ENCODE data around the gene SMS.

The SMS gene

DNA sequence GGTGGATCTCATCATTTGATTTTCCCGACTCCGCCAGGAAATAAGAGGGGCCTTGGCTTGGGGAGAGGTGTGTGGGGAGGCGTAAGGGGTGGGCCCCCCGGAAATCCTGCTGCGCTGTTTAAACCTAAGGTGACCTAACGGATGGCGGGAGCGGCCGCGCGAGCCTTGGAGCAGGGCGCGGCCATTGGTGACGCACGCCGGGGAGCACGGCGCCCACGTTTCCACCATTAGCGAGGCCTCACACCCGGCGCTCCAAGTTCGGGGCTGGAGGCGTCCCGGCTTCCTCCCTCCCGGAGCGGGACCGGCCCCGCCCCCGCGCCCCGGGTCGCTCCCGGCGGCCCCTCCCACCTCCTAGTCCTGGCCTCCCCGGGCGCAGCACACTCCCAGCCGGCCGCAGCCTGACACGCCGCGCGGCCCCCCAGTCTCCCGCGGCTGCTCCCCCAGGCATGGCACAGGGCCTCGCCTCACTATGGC, at the start of gene SMS:
SMS (plus strand) TSS at position 354 of the 474 bp plus-strand sequence; CDS start at position 470, 116 bp downstream.
- in situ Hi-C loops (cut with MboI; ENCODE audit: low sequenced_read_pairs), result no loop called here

DNA sequence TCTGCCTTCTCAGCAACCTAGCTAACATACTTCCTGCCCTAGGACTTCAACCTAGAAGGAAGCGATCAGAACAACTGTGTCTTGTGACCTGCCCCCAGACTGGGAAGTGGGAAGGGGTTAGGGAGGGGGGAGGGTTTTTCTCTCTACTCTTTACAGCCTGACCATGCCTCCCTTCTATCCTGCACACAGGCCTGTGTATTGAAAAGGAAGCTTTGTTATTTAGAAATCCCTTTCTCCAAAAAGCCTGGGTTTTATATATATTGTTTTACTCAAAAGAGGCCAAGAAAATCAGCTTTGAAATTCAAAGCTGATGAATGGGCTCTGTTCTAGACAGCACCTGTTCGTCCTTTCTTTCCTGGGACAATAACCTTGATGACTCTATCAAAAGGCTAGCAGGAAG, 35.2 kb upstream of the SMS start:
- in situ Hi-C loops (cut with MboI; ENCODE audit: low sequenced_read_pairs), result no loop called here

DNA sequence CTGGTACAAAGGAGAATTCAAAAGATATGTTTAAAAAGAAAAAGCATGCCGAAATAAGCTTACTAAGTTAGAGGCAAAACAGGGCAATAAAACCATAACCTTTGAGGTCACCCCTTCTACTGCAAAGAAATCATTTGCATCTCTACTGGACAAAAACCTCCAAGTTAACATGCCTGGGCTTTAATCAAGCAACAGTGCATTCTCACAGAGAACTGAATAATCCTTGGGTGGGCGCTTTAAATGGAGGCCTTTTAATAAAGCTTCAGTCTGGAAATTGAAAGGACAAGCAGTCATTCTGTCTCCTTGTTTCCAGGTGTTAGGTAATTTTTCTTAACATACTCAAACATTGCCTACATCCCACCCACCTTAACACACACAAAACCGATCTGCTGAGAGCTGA, 34.6 kb upstream of the SMS start:
- in situ Hi-C loops (cut with MboI; ENCODE audit: low sequenced_read_pairs), result no loop called here

GRCh38 chrX:21907260-21907659, 33.2 kb upstream of the SMS start:
- in situ Hi-C loops (cut with MboI; ENCODE audit: low sequenced_read_pairs), result no loop called here

DNA sequence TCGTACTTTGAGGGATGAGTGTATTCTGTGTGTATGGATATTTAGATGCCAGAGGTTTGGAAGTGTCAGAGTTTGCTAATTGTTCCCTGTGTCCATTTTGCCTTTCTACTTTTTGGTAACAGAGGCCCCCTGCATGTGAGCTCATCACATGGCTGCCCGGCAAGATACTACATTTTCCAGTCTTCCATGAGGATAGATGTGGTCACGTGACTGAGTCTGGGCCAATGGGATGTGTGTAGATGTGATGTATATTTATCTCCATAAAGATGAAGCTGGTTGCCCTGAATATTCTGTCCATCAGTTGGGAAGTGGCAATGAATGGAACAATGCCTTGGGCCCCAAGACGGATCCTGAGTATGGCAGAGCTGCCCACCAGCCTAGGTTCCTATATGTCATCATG, 29.0 kb upstream of the SMS start:
- in situ Hi-C loops (cut with MboI; ENCODE audit: low sequenced_read_pairs), result no loop called here

- in situ Hi-C loops (cut with MboI; ENCODE audit: low sequenced_read_pairs), result no loop called here
Measured at GRCh38 chrX:21912220-21912619, 28.3 kb upstream of the SMS start.

DNA sequence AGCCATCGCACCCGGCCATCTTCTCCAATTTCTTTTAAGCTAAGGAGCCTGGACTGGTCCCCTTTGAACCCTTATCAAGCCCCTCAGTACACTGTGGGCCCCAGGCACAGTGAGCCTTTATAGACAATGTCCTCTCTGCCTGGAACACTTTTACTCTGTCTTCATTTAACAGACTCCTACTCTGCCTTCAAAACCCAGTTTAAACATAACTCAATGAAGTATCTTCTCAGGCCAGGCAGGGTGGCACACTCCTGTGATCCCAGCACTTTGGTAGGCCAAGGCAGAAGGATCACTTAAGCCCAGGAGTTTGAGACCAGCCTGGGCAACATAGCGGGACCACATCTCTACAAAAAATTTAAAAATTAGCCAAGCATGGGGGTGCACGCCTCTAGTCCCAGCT, 27.5 kb upstream of the SMS start:
- in situ Hi-C loops (cut with MboI; ENCODE audit: low sequenced_read_pairs), result no loop called here

GRCh38 chrX:21926116-21926515, 14.4 kb upstream of the SMS start:
- in situ Hi-C loops (cut with MboI; ENCODE audit: low sequenced_read_pairs), result no loop called here

DNA sequence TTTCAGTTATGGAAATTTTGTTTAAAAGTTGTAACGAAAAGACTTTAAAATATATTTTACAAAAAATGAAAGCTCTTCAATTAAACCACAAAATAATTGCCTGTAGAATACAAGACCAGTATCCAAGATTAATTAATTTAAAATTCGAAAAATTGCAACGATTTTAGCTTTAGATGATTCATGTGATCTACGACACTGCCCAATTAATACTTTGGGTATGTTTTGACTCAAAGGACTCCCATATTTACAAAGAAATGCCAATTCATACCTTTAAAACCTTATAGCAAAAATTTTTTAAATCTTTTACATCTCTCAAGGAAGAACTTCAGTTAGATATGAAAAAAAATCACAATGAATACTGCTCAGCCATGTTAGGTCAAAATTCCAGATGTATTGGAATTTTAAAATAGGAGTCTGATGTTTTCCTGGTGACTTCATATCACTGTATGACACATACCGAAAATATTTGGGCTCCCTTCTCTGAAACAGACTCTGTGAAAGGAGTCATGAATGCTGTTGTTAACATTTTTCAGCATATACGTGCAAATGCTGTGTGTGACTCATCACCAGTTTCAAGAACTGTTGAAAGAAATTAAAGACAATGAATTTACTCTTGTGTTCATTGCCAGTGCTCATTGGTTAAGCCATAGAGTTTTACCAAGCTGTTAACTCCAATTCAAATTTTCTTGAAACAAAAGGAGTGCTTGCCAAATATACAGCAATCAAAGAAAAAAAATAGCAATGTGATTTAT, 13.8 kb upstream of the SMS start:
- in situ Hi-C loops (cut with MboI; ENCODE audit: low sequenced_read_pairs), result no loop called here

- in situ Hi-C loops (cut with MboI; ENCODE audit: low sequenced_read_pairs), result no loop called here
Measured at GRCh38 chrX:21929209-21929608, 11.3 kb upstream of the SMS start.

GRCh38 chrX:21930986-21931385, 9.5 kb upstream of the SMS start:
- in situ Hi-C loops (cut with MboI; ENCODE audit: low sequenced_read_pairs), result no loop called here

DNA sequence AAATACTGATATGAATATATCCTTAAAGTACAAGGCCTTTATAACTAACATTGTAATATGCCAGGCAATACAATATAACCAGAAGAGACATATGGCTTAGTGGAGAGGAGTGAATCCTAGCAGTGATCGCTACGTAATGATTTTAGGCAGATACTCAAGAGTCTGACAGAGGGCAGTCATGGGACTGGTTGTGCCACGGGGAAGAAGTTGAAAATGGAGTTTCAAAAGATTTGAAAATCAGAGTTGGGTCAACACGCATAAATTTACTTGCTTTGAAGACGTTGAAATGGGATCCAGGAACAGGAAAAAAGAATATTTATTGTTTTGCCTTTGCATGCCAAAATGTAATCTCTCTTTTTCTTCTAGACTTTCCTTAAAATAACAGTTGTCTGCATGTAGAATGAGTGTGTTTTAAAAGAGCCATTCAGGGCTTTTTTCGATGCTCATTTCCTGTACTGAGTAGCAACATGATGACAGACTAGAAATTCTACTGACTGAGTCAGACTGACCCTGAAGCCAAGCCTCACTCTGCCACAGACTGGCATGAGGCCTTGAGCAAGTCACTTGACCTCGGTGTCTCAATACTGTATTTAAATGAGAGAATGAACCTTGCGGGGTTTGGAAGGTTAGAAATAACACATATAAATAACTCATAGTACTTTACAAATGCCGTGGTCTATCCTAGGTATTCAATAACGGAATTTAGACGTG, 8.1 kb upstream of the SMS start:
- in situ Hi-C loops (cut with MboI; ENCODE audit: low sequenced_read_pairs), result no loop called here

GRCh38 chrX:21933077-21933476, 7.4 kb upstream of the SMS start:
- in situ Hi-C loops (cut with MboI; ENCODE audit: low sequenced_read_pairs), result no loop called here

GRCh38 chrX:21934414-21934813, 6.1 kb upstream of the SMS start:
- in situ Hi-C loops (cut with MboI; ENCODE audit: low sequenced_read_pairs), result no loop called here

DNA sequence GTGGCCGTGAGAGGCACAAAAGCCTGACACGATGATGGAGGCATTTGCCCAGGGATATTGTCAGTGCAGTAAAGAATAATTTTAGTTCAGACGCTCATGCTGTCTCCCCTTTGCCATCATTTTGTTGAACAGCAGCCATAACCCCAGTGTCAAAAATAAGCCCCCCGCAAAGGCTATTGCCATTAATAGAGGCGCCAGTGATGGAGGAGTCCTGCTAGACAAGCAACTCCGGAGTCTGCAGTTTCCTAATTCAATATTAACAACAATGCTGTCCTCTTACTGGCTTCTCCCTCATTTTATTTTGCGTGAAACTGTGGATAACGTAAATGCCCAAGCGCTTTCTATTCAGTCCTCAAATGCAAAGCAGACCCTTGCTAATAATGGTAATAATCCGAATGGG, 603 bp upstream of the SMS start:
- in situ Hi-C loops (cut with MboI; ENCODE audit: low sequenced_read_pairs), result no loop called here

- in situ Hi-C loops (cut with MboI; ENCODE audit: low sequenced_read_pairs), result no loop called here
Measured at GRCh38 chrX:21943460-21944135, 3.1 kb downstream of the SMS start.

GRCh38 chrX:21944136-21944615, 3.7 kb downstream of the SMS start:
- in situ Hi-C loops (cut with MboI; ENCODE audit: low sequenced_read_pairs), result no loop called here

DNA sequence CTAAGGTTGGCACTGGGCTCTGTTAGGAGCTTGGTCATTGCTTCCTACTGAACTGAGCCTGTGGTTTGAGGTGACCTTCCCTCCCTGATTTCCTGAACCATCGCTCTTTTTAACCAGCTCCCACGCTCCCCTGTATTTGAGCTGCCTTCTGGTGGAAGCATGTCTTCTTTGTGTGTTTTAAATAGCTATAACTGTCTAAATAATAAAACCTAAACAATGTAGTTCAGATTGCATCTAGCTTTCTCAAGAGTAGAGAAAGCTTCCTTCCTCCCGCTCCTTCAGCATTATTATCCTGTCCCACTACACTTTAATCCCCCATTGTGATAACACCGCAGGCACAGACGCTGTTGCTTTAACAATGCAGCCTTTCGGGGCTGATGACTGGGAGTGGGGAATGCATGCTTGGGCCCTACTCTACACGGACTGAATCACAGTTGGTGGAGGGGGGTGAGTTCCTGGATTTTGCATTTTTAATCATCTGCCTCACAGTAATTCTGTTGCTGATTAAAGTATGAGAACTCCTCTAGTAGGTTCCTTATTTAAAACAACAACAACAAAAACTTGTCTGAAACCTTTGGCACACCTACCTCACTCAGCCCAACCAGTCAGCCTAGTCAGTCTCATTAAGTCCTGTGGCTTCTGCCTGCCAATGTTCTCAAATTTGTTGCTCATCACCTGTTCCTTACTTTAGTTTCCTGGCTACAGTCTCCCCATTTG, 6.6 kb downstream of the SMS start:
- in situ Hi-C loops (cut with MboI; ENCODE audit: low sequenced_read_pairs), result no loop called here

GRCh38 chrX:21947671-21948070, 7.2 kb downstream of the SMS start:
- in situ Hi-C loops (cut with MboI; ENCODE audit: low sequenced_read_pairs), result no loop called here

- in situ Hi-C loops (cut with MboI; ENCODE audit: low sequenced_read_pairs), result no loop called here
Measured at GRCh38 chrX:21948897-21949578, 8.5 kb downstream of the SMS start.
